Measurements from ENCODE around the gene TIMP2. TPM values are rescaled to one million over a fixed set of nuclear protein-coding genes. Genes with fewer than 3 reads are reported as not detected.
A peak's percentile ranks its signal among the peaks of the same experiment; 100 is the strongest.

Gene TIMP2
- total and polyA plus RNA-seq, 8 donors, result 20.9 to 100.0 (median 47.2) TPM

DNA sequence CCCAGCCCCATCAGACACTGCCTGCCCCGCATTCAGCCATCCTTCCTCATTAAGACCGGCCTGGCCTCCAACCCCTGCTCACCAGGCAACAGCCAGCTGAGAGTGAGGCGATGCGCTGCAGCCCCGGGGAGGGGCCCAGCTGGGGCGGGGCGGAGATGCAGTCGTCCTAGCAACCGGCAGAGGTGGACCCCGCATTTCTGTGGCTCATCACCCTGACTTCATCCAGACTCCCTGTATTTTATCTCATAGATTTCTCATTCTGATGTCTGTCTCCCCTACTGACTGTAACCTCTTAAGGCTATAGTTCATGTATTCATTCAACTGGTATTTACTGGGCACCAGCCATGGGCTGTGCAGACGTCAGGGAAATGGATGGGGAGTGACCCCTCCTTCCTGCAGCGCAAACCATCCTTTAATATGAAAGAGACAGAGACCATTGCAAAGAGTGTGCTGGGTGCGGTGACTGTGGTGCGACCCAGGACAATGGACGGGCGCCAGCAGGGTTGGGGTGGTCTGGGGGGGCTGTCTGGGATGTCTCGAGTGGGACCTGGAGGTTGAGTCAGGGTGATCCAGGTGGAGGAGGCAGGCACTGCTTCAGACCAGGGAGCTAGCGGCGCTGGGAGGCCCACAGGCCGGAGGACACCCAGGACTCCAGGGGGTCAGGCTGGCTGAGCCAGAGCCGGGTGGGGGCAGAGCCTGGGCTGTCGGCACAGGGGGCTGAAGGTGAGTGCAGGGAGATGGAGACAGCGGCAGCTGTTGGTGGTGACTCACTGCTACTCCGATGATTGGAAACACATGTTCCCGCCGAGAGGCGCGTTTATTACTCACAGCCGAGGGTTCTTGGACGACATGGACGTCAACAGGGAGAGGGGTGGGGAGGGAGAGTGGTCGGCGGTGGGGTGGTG lies 10.5 kb upstream of the TIMP2 start:
- H3K9me3 ChIP-seq, result no peaks in the 10 kb centered on the region
- 66 to 79% (median 72%) methylated on average over 32 to 33 of the region's 33 CpGs for WGBS, 5 donors
- H3K4me3 ChIP-seq, result no peak overlapping the region
- peak; percentile 41 to 86 for DNase-seq
- TF ChIP-seq POLR2AphosphoS5 (IDR thresholded peaks at IDR 0.05) (peak; percentile 53 to 73 (median 61)), EP300 (IDR thresholded peaks at IDR 0.05) (no peak)
- no peaks in the 10 kb centered on the region for H3K36me3 ChIP-seq
- intact Hi-C loops (cut with DNase I; ENCODE audit: low total_unique reads), result no loop called here
- no peaks in the 10 kb centered on the region for H3K27me3 ChIP-seq
- H3K4me1 ChIP-seq, result peaks cover 19 to 34% (median 28%) of the 10 kb centered on the region in 4 donors
- peak overlapping the region; percentile 83 to 95 (median 89) for H3K27ac ChIP-seq

DNA sequence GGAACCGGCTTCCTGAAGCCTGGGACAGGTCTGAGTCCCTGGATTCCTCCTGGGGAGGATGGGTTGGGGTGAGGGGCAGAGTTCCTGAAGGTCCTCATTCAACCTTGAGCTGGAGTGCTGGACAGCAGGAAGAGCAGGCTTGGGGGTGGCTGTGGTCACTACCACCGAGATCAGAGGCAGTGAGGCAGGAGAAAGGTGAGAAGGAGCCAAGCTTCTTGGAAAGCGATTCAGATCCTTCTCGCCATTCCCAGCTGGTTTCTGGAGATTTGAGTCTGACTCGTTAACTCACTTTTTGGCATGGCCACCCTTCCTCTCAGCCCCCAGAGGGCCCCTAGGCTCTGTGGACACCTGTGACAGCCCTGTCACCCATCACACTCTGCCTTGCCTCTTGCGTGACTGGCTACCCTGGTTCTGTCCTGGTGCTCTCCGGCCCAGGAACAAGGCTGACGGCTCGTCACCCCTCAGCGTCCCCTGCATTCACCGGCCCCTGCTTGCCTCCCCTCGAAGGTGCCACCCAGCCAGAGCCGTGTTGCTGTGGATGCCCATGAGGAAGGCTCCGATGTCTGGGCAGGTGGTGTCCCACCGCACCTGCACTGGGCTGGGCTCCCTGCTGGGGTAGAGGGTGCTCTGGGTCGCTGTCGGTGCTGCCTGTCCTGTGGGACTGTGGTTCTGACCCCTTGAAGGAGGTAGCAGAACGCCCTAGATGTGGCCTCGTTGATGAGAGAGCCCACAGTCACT lies 9.7 kb upstream of the TIMP2 start:
- no peaks in the 10 kb centered on the region for H3K9me3 ChIP-seq
- no peak for DNase-seq

DNA sequence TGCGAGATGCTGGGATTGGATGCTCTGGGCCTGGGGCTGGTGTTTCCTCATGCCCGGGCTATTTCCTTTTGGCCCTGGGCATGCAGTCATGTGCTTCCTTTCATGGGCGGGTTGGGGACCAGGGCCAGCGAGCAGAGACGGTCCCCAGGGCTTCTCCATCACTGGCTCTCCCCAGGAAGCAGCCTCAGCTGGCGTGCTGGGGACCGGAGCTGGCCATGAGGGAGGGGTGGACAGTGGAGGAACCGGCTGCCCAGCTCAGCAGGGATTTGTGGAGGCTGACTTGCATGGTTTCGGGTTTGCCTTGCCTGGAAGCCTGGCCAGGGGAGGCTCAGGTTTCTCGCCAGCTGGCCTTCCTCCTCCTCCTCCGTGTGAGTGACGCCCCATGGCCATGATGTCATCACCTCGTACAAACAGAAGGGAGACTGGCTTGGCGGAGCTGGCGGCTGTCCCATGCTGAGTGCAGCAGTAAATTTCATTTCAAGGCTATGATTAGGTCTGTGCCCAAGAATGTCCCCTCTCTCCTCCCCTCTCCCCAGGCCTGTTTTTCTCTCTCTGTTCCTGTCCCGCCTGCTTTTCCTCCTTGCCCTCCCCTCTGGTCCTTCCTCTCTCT lies 8.9 kb upstream of the TIMP2 start:
- 8 to 18% (median 14%) methylated on average over 14 to 16 of the region's 16 CpGs for WGBS, 5 donors
- H3K27me3 ChIP-seq, result no peaks in the 10 kb centered on the region
- H3K36me3 ChIP-seq, result no peaks in the 10 kb centered on the region
- no peaks in the 10 kb centered on the region for H3K9me3 ChIP-seq
- peak overlapping the region; percentile 83 to 95 (median 89) for H3K27ac ChIP-seq
- peak overlapping the region in 3 of 4 donors; percentile 17 to 35 (median 20) for H3K4me3 ChIP-seq
- intact Hi-C loops (cut with DNase I; ENCODE audit: low total_unique reads), result no loop called here
- TF ChIP-seq EP300 (IDR thresholded peaks at IDR 0.05) (no peak), POLR2AphosphoS5 (IDR thresholded peaks at IDR 0.05) (peak in 2 of 3 donors; percentile 79 to 83)
- peaks cover 19 to 34% (median 28%) of the 10 kb centered on the region in 4 donors for H3K4me1 ChIP-seq
- peak; percentile 96 to 97 for DNase-seq

More for the DNA sequence above, 9.7 kb upstream of the TIMP2 start:
- intact Hi-C loops (cut with DNase I; ENCODE audit: low total_unique reads), result no loop called here
- whole genome bisulfite sequencing, 5 donors, result 56 to 80% (median 77%) methylated on average over 5 to 19 of the region's 19 CpGs
- Histone ChIP-seq H3K27me3 (no peaks in the 10 kb centered on the region), H3K4me1 (peaks cover 19 to 34% (median 28%) of the 10 kb centered on the region in 4 donors), H3K36me3 (no peaks in the 10 kb centered on the region), H3K27ac (peak overlapping the region; percentile 83 to 95 (median 89)), H3K4me3 (no peak overlapping the region)
- TF ChIP-seq, protein P1, sequence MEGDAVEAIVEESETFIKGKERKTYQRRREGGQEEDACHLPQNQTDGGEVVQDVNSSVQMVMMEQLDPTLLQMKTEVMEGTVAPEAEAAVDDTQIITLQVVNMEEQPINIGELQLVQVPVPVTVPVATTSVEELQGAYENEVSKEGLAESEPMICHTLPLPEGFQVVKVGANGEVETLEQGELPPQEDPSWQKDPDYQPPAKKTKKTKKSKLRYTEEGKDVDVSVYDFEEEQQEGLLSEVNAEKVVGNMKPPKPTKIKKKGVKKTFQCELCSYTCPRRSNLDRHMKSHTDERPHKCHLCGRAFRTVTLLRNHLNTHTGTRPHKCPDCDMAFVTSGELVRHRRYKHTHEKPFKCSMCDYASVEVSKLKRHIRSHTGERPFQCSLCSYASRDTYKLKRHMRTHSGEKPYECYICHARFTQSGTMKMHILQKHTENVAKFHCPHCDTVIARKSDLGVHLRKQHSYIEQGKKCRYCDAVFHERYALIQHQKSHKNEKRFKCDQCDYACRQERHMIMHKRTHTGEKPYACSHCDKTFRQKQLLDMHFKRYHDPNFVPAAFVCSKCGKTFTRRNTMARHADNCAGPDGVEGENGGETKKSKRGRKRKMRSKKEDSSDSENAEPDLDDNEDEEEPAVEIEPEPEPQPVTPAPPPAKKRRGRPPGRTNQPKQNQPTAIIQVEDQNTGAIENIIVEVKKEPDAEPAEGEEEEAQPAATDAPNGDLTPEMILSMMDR (IDR thresholded peaks at IDR 0.05), result no peak
- TF ChIP-seq POLR2A (IDR thresholded peaks at IDR 0.05) (no peak), EP300 (IDR thresholded peaks at IDR 0.05) (no peak), POLR2AphosphoS5 (IDR thresholded peaks at IDR 0.05) (no peak)

DNA sequence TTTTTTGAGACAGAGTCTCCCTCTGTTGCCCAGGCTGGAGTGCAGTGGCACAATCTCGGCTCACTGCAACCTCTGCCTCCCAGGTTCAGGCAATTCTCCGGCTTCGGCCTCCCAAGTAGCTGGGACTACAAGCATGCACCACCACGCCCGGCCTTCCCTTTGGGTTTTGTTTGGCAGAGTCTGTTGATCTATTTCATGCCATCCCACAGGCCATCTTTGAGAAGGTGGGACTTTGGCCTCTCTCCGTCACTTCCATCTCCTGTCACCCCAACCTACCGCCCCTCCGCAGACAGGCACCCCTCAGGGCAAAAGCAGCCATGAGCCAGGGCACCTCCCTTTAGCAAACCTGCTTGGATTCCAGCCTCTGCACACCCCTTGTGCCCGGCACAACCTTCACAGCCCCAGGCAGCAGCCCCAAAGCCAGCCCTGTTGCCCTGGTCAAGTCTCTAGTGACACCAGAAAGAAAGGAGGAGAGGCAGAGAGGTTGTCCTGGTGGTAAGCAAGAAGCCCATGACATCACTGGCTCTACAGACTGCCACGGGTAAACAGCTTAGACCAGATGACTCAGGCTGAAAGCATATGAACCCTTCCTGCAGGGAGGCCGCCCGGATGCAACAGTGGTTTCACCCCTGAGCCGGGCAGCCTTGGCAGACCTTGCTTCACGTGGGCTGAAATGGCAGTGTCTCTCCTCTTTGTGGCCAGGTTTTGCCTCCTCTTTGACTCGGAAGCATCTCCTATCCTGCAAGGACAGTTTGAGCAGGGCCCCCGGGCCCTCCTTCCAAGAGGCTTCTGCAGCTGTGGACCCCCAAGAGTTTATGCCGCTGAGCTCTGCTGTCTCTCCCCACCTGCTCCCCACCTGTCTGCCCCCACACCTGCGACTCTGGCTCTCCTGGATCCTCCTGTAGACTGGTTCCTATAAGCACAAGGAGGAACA lies 8.1 kb upstream of the TIMP2 start:
- peak; percentile 64 to 74 for DNase-seq
- H3K4me3 ChIP-seq, result peak overlapping the region in 2 of 4 donors; percentile 17 to 35
- 62 to 75% (median 70%) methylated on average over 17 to 18 of the region's 18 CpGs for WGBS, 5 donors
- H3K9me3 ChIP-seq, result no peaks in the 10 kb centered on the region
- H3K36me3 ChIP-seq, result no peaks in the 10 kb centered on the region
- TF ChIP-seq EP300 (IDR thresholded peaks at IDR 0.05) (no peak), POLR2AphosphoS5 (IDR thresholded peaks at IDR 0.05) (peak in 1 of 3 donors; percentile 37)
- intact Hi-C loops (cut with DNase I; ENCODE audit: low total_unique reads), result no loop called here
- no peaks in the 10 kb centered on the region for H3K27me3 ChIP-seq
- peak overlapping the region; percentile 83 to 95 (median 89) for H3K27ac ChIP-seq
- H3K4me1 ChIP-seq, result peaks cover 19 to 34% (median 28%) of the 10 kb centered on the region in 4 donors
